ENCODE measurements around the gene NUP43. TPM values are rescaled to one million over a fixed set of nuclear protein-coding genes. Genes with fewer than 3 reads are reported as not detected.
"Not testable (repeated sequence)": the region's sequence is repeated elsewhere in the genome, so short reads cannot be mapped to it uniquely, and the experiment has no call there.

Gene NUP43
- total RNA-seq, 1 donor from 2014 or later = 39.7 TPM

DNA sequence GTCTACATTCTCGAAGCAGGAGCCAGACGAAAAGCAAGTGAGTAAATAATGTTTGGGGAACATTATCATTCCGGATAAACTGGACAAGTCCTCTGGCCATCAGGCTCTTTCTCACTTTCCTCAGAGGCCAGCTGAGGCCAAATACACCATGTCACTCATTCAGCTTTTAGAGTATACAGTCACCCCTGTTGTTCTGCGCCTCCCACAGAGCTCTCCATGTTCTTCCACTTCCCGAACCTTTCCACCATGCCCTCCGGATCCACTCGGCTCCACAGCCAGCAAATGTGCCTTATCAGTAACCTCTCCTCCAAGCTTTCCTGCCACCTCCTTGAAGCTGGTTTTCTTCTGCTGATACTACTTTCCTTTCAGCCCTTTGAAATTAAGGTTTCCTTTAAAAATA, 60.1 kb downstream of the NUP43 start:
- peaks cover 12% of the 10 kb centered on the region for H3K4me1 Mint-ChIP-seq (ENCODE audit: low read depth, unreplicated experiment)
- DNase-seq (ENCODE audit: low read depth) = no peak
- H3K4me3 ChIP-seq (ENCODE audit: insufficient read depth, low read depth, low read length) = no peak overlapping the region
- no peak overlapping the region for H3K27ac ChIP-seq (ENCODE audit: low read depth, low read length)
- no peak for TF ChIP-seq EZH2 (IDR thresholded peaks at IDR 0.05; ENCODE audit: insufficient read depth, low read length)
- TF ChIP-seq, protein P1, sequence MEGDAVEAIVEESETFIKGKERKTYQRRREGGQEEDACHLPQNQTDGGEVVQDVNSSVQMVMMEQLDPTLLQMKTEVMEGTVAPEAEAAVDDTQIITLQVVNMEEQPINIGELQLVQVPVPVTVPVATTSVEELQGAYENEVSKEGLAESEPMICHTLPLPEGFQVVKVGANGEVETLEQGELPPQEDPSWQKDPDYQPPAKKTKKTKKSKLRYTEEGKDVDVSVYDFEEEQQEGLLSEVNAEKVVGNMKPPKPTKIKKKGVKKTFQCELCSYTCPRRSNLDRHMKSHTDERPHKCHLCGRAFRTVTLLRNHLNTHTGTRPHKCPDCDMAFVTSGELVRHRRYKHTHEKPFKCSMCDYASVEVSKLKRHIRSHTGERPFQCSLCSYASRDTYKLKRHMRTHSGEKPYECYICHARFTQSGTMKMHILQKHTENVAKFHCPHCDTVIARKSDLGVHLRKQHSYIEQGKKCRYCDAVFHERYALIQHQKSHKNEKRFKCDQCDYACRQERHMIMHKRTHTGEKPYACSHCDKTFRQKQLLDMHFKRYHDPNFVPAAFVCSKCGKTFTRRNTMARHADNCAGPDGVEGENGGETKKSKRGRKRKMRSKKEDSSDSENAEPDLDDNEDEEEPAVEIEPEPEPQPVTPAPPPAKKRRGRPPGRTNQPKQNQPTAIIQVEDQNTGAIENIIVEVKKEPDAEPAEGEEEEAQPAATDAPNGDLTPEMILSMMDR (IDR thresholded peaks at IDR 0.05; ENCODE audit: insufficient read depth, low read depth, low read length) = no peak
- no peak for FAIRE-seq
- H3K27me3 ChIP-seq (ENCODE audit: insufficient read depth, low read length) = no peaks in the 10 kb centered on the region
- no peak overlapping the region for H3K4me2 ChIP-seq (ENCODE audit: low read length)
- no peaks in the 10 kb centered on the region for H3K4me1 ChIP-seq (ENCODE audit: insufficient read depth, low read length)
- no peaks in the 10 kb centered on the region for H3K9me3 Mint-ChIP-seq (ENCODE audit: unreplicated experiment)
- H3K9me3 ChIP-seq (ENCODE audit: insufficient read depth, low read depth, low read length) = no peaks in the 10 kb centered on the region
- no peak overlapping the region for H3K27ac Mint-ChIP-seq (ENCODE audit: unreplicated experiment)
- H3K79me2 ChIP-seq (ENCODE audit: insufficient read depth, low read length) = peaks cover 31% of the 10 kb centered on the region
- no peak overlapping the region for H2AFZ ChIP-seq (ENCODE audit: low read depth, low read length)
- no peak overlapping the region for H3K9ac ChIP-seq (ENCODE audit: low read length)
- H3K36me3 ChIP-seq (ENCODE audit: insufficient read depth, low read length) = peaks cover 11% of the 10 kb centered on the region
- H3K27me3 Mint-ChIP-seq (ENCODE audit: low read depth, unreplicated experiment) = no peaks in the 10 kb centered on the region
- peaks cover 32% of the 10 kb centered on the region for H4K20me1 ChIP-seq (ENCODE audit: insufficient read depth, low read length)
- no peak overlapping the region for H3K4me3 Mint-ChIP-seq (ENCODE audit: unreplicated experiment)
- H3K36me3 Mint-ChIP-seq (ENCODE audit: low read depth, unreplicated experiment) = peaks cover 6% of the 10 kb centered on the region

DNA sequence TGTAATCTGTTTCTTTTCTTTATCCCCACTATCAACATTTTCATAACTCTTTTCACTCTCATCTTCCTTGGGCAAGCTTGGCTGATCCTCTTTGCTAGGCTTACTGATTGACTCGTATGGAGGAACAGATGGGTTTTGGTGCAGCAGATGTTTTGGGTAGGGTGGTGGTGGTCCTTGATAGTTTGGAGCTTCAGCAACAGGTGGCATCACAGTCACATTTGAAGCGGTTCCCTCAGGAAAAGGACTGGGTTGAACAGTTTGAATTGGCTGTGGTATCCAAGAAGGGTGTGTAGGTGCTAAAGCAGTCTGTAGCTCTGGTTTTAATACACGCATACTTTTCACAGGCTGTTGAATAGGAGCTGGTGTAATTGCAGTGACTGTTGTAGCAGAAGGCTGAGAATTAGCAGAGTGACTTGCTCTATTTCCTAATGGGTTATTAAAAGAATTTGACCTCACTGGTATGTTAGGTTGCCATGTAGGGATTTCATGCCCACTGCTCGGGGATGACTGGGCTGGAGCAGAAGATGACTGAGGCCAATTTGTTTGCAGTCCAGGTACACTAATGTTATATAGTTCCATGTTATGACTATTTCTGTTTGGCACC, 63.0 kb downstream of the NUP43 start:
- H3K4me1 ChIP-seq (ENCODE audit: insufficient read depth, low read length) = no peaks in the 10 kb centered on the region
- no peak overlapping the region for H3K27ac ChIP-seq (ENCODE audit: low read depth, low read length)
- H3K36me3 Mint-ChIP-seq (ENCODE audit: low read depth, unreplicated experiment) = peaks cover 12% of the 10 kb centered on the region
- no peak for DNase-seq (ENCODE audit: low read depth)
- H3K9ac ChIP-seq (ENCODE audit: low read length) = no peak overlapping the region
- H2AFZ ChIP-seq (ENCODE audit: low read depth, low read length) = no peak overlapping the region
- H3K4me1 Mint-ChIP-seq (ENCODE audit: low read depth, unreplicated experiment) = peaks cover 12% of the 10 kb centered on the region
- TF ChIP-seq, protein P1 (IDR thresholded peaks at IDR 0.05; ENCODE audit: insufficient read depth, low read depth, low read length) = no peak
- TF ChIP-seq EZH2 (IDR thresholded peaks at IDR 0.05; ENCODE audit: insufficient read depth, low read length) = no peak
- no peaks in the 10 kb centered on the region for H3K27me3 Mint-ChIP-seq (ENCODE audit: low read depth, unreplicated experiment)
- H3K36me3 ChIP-seq (ENCODE audit: insufficient read depth, low read length) = peaks cover 19% of the 10 kb centered on the region
- H3K9me3 Mint-ChIP-seq (ENCODE audit: unreplicated experiment) = no peaks in the 10 kb centered on the region
- no peak overlapping the region for H3K27ac Mint-ChIP-seq (ENCODE audit: unreplicated experiment)
- H3K27me3 ChIP-seq (ENCODE audit: insufficient read depth, low read length) = no peaks in the 10 kb centered on the region
- no peak for FAIRE-seq
- peaks cover 32% of the 10 kb centered on the region for H3K79me2 ChIP-seq (ENCODE audit: insufficient read depth, low read length)
- H3K9me3 ChIP-seq (ENCODE audit: insufficient read depth, low read depth, low read length) = no peaks in the 10 kb centered on the region
- peaks cover 26% of the 10 kb centered on the region for H4K20me1 ChIP-seq (ENCODE audit: insufficient read depth, low read length)
- no peak overlapping the region for H3K4me3 Mint-ChIP-seq (ENCODE audit: unreplicated experiment)
- H3K4me3 ChIP-seq (ENCODE audit: insufficient read depth, low read depth, low read length) = no peak overlapping the region
- H3K4me2 ChIP-seq (ENCODE audit: low read length) = no peak overlapping the region

DNA sequence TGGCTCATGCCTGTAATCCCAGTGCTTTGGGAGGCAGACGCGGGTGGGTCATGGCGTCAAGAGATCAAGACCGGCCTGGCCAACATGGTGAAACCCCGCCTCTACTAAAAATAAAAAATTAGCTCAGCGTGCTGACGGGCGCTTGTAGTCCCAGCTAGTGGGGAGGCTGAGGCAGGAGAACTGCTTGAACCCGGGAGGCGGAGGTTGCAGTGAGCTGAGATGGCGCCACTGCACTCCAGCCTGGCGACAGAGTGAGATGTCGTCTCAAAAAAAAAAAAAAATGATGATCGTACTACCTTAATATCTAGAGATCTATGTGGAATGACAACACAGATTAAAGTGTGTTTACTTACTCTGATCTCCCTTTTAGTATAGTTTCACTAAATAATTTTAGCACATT, 64.5 kb downstream of the NUP43 start:
- Histone ChIP-seq H3K36me3 (ENCODE audit: insufficient read depth, low read length) (peaks cover 20% of the 10 kb centered on the region), H4K20me1 (ENCODE audit: insufficient read depth, low read length) (peaks cover 29% of the 10 kb centered on the region), H3K79me2 (ENCODE audit: insufficient read depth, low read length) (peaks cover 32% of the 10 kb centered on the region)
- H3K9ac ChIP-seq (ENCODE audit: low read length); H3K4me1 ChIP-seq (ENCODE audit: insufficient read depth, low read length); H3K27me3 ChIP-seq (ENCODE audit: insufficient read depth, low read length); H3K9me3 ChIP-seq (ENCODE audit: insufficient read depth, low read depth, low read length); H2AFZ ChIP-seq (ENCODE audit: low read depth, low read length); H3K4me3 Mint-ChIP-seq (ENCODE audit: unreplicated experiment); FAIRE-seq; H3K27ac Mint-ChIP-seq (ENCODE audit: unreplicated experiment); H3K27me3 Mint-ChIP-seq (ENCODE audit: low read depth, unreplicated experiment); H3K9me3 Mint-ChIP-seq (ENCODE audit: unreplicated experiment); DNase-seq (ENCODE audit: low read depth); H3K4me3 ChIP-seq (ENCODE audit: insufficient read depth, low read depth, low read length); H3K4me2 ChIP-seq (ENCODE audit: low read length); H3K27ac ChIP-seq (ENCODE audit: low read depth, low read length): not testable (repeated sequence)
- Mint-ChIP-seq H3K36me3 (ENCODE audit: low read depth, unreplicated experiment) (peaks cover 12% of the 10 kb centered on the region), H3K4me1 (ENCODE audit: low read depth, unreplicated experiment) (peaks cover 10% of the 10 kb centered on the region)

Measured in astrocyte (in vitro differentiated cells and primary cell).